Thymus (tissue), 11 donors: Measurements from ENCODE around the gene TARDBP. TPM values are rescaled to one million over a fixed set of nuclear protein-coding genes. Genes with fewer than 3 reads are reported as not detected.

Experiments used
- DNase-seq, 9 donors: peaks; one replicate each; pipeline ENCODE4 v3.0.0-alpha.2; 2013; ENCODE audit warnings: low spot score in 9 of 9, low read depth in 6 of 9, missing footprints in 1 of 9
- H3K27ac ChIP-seq, 2 donors: one replicate each; pipeline ENCODE4 v1.5.1; 2013; ENCODE audit warnings: control low read depth in 1 of 2, low read depth in 1 of 2, low read length in 1 of 2, mild to moderate bottlenecking in 1 of 2, moderate library complexity in 1 of 2
- H3K27me3 ChIP-seq, 2 donors: one replicate each; pipeline ENCODE4 v1.5.1; 2013; ENCODE audit warnings: low read length in 1 of 2; ENCODE audit not compliant: control insufficient read depth in 2 of 2, insufficient read depth in 1 of 2
- H3K36me3 ChIP-seq, 2 donors: one replicate each; pipeline ENCODE4 v1.5.1; 2013; ENCODE audit warnings: low read length in 1 of 2, mild to moderate bottlenecking in 1 of 2, moderate library complexity in 1 of 2; ENCODE audit not compliant: control insufficient read depth in 2 of 2, insufficient read depth in 2 of 2
- H3K4me1 ChIP-seq, 2 donors: one replicate each; pipeline ENCODE4 v1.5.1; 2013; ENCODE audit warnings: low read length in 2 of 2; ENCODE audit not compliant: control insufficient read depth in 2 of 2, insufficient read depth in 2 of 2
- H3K4me3 ChIP-seq, 2 donors: one replicate each; pipeline ENCODE4 v1.5.1; 2013; ENCODE audit warnings: low read length in 2 of 2, control low read depth in 1 of 2, mild to moderate bottlenecking in 1 of 2
- H3K9me3 ChIP-seq, 2 donors: one replicate each; pipeline ENCODE4 v1.5.1; 2013; ENCODE audit warnings: low read length in 1 of 2, mild to moderate bottlenecking in 1 of 2; ENCODE audit not compliant: control insufficient read depth in 2 of 2, insufficient read depth in 1 of 2
- WGBS: extraction: QIAGEN DNeasy Blood & Tissue Kit; methylation state at CpG from one replicate; pipeline ENCODE4 v1.1.7; 2013; 5-methylcytosine and 5-hydroxymethylcytosine counted together
- polyA plus RNA-seq: library from polyadenylated mRNA; stranded (reverse); fragments of 200-250 nt; gene quantifications from one replicate; pipeline ENCODE4 v1.2.3, GENCODE V29; 2013
- total RNA-seq: library from RNA; stranded (reverse); fragments of 120-200 nt; gene quantifications from one replicate; pipeline ENCODE4 v1.2.4, GENCODE V29; 2013
- donor health status: healthy.

The TARDBP gene
- total and polyA plus RNA-seq, 2 donors, result 32.5 to 155 TPM

DNA sequence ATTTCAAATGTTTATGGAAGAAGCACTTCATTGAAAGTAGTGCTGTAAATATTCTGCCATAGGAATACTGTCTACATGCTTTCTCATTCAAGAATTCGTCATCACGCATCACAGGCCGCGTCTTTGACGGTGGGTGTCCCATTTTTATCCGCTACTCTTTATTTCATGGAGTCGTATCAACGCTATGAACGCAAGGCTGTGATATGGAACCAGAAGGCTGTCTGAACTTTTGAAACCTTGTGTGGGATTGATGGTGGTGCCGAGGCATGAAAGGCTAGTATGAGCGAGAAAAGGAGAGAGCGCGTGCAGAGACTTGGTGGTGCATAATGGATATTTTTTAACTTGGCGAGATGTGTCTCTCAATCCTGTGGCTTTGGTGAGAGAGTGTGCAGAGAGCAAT is 10.7 kb downstream of the TARDBP start:
- Histone ChIP-seq H3K36me3 (peaks cover 54 to 82% of the 10 kb centered on the region in 2 donors), H3K27ac (no peak overlapping the region), H3K9me3 (no peaks in the 10 kb centered on the region), H3K4me1 (no peaks in the 10 kb centered on the region), H3K27me3 (no peaks in the 10 kb centered on the region), H3K4me3 (no peak overlapping the region)
- 97% methylated on average over 14 of the region's 14 CpGs for WGBS
- DNase-seq, result no peak

DNA sequence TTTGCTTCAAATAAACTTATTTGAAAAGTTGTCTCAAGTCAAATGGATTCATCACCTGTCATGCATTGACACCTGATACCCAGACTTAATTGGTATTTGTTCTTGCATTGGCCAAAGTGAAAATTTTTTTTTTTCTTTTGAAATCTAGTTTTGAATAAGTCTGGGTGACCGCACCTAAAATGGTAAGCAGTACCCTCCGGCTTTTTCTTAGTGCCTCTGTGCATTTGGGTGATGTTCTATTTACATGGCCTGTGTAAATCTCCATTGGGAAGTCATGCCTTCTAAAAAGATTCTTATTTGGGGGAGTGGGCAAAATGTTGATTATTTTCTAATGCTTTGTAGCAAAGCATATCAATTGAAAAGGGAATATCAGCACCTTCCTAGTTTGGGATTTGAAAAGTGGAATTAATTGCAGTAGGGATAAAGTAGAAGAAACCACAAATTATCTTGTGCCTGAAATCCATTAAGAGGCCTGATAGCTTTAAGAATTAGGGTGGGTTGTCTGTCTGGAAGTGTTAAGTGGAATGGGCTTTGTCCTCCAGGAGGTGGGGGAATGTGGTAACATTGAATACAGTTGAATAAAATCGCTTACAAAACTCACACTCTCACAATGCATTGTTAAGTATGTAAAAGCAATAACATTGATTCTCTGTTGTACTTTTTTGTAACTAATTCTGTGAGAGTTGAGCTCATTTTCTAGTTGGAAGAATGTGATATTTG is 11.9 kb downstream of the TARDBP start:
- Histone ChIP-seq H3K36me3 (peaks cover 47 to 71% of the 10 kb centered on the region in 2 donors), H3K4me1 (no peaks in the 10 kb centered on the region), H3K27ac (no peak overlapping the region), H3K27me3 (no peaks in the 10 kb centered on the region), H3K4me3 (no peak overlapping the region), H3K9me3 (no peaks in the 10 kb centered on the region)
- WGBS, result 94% methylated on average over 3 of the region's 3 CpGs
- no peak for DNase-seq

DNA sequence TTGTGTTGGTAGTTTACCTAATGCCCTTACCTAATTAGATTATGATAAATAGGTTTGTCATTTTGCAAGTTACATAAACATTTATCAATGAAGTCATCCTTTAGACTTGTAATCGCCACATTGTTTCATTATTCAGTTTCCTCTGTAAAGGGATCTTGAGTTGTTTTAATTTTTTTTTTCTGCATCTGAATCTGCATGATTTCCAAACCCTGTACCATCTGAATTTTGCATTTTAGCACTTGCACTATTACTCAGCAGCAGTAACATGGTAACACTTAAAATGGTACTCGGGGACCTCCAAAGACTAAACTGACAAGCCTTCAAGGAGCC is 12.4 kb downstream of the TARDBP start:
- Histone ChIP-seq H3K27ac (no peak overlapping the region), H3K27me3 (no peaks in the 10 kb centered on the region), H3K4me3 (no peak overlapping the region), H3K36me3 (peaks cover 41 to 68% of the 10 kb centered on the region in 2 donors), H3K4me1 (no peaks in the 10 kb centered on the region), H3K9me3 (no peaks in the 10 kb centered on the region)
- 96% methylated on average over 2 of the region's 2 CpGs for WGBS
- no peak for DNase-seq

DNA sequence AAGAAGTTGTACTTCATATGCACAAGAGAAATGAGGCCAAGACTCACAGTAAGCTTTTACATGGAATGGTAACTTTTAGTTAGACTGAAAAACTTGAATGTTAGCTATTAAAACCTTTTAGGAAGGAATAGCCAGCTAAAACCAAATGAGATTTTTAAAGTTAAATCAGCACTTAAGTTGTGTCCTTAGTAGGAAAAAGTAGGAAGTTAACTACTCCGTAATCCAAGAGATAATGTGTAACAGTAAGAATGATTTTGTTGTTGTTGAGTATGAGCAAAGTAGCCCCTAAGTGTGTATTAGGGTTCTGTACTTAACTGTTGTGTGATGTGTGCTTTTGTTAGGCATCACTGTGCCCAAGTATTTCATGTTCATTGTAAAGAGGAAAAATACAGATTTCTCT is 13.2 kb downstream of the TARDBP start:
- H3K4me1 ChIP-seq, result no peaks in the 10 kb centered on the region
- peaks cover 35 to 65% of the 10 kb centered on the region in 2 donors for H3K36me3 ChIP-seq
- no peak for DNase-seq
- no peak overlapping the region for H3K4me3 ChIP-seq
- no peaks in the 10 kb centered on the region for H3K9me3 ChIP-seq
- 98% methylated on average over 1 of the region's 1 CpG for WGBS
- no peak overlapping the region for H3K27ac ChIP-seq
- no peaks in the 10 kb centered on the region for H3K27me3 ChIP-seq

DNA sequence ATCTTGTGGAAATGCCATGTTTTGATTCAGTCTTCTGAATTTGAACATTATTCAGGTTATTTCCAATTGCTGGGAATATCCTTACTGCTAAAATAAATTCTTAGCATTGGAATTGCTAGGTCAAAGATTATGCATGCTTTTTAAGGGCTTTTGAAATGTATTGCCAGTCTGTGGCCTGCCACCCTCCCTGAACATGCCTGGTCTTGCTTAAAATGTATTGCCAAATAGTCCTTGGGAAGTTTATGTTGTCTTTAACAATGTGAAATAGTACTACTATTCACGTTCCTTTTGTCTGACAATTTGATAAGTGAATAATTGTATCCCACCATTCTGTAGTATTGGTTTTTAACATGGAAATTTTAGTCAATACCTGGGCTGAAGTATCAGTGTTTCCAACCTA is 13.6 kb downstream of the TARDBP start:
- no peak for DNase-seq
- Histone ChIP-seq H3K4me3 (no peak overlapping the region), H3K36me3 (peaks cover 36 to 62% of the 10 kb centered on the region in 2 donors), H3K4me1 (no peaks in the 10 kb centered on the region), H3K27me3 (no peaks in the 10 kb centered on the region), H3K27ac (no peak overlapping the region), H3K9me3 (no peaks in the 10 kb centered on the region)
- WGBS, result 95% methylated on average over 1 of the region's 1 CpG

DNA sequence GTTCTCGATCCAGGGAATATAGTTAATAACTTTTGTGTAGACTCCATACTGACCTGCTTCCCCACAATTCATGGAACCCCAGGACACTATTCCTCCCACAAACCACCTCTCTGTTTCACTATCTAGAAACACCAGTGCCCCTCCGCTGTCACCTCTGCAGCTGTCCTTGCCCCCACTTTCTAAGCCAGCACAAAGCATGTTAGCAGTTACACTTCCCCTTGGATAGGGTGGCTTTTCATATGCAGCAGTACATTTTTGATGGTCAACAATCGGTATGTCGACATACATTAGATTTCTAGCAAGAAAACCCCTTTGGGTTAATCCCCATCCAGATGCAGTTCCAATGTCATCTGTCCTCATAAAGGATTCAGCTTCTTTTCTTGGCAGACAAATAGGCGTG is 14.4 kb downstream of the TARDBP start:
- no peak overlapping the region for H3K27ac ChIP-seq
- no peaks in the 10 kb centered on the region for H3K27me3 ChIP-seq
- 98% methylated on average over 5 of the region's 5 CpGs for WGBS
- H3K4me1 ChIP-seq, result no peaks in the 10 kb centered on the region
- no peak for DNase-seq
- no peak overlapping the region for H3K4me3 ChIP-seq
- H3K9me3 ChIP-seq, result no peaks in the 10 kb centered on the region
- H3K36me3 ChIP-seq, result peaks cover 29 to 53% of the 10 kb centered on the region in 2 donors

DNA sequence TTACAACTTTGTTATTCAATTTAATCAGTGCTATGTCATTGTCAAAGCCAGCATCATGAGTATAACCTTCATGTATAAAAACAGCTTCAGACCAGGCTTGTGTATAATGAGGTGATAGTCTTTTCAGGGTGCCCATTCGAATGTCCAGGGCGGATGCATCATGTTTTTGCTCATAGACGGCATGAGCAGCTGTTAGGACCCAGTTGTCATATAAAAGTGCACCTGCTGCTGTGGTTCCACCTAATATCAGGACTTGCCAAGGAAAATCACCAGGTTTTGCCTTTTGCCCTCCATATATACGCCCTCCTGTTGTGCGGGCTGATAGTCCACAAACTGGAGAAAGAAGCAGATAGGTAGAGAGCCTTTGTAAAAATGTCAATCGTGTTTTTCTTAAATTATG is 14.9 kb downstream of the TARDBP start:
- no peak for DNase-seq
- WGBS, result 81% methylated on average over 6 of the region's 6 CpGs
- H3K36me3 ChIP-seq, result peaks cover 25 to 49% of the 10 kb centered on the region in 2 donors
- no peaks in the 10 kb centered on the region for H3K27me3 ChIP-seq
- H3K4me1 ChIP-seq, result no peaks in the 10 kb centered on the region
- H3K27ac ChIP-seq, result no peak overlapping the region
- no peaks in the 10 kb centered on the region for H3K9me3 ChIP-seq
- no peak overlapping the region for H3K4me3 ChIP-seq

DNA sequence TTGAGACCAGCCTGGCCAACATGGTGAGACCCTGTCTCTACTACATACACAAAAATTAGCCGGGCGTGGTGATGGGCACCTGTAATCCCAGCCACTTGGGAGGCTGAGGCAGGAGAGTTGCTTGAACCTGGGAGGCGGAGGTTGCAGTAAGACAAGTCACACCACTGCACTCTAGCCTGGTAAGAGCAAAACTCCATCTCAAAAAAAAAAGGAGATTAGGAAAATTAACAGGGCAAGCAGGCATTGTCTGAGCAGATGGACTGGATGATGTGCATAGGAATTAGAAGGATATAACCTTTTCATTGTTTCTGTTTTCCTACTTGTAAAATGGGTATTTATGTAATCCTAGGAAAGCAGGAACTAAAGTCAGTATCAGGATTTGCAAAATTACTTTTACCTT is 15.6 kb downstream of the TARDBP start:
- Histone ChIP-seq H3K27me3 (no peaks in the 10 kb centered on the region), H3K36me3 (peaks cover 23 to 45% of the 10 kb centered on the region in 2 donors), H3K9me3 (no peaks in the 10 kb centered on the region), H3K27ac (no peak overlapping the region), H3K4me3 (no peak overlapping the region), H3K4me1 (no peaks in the 10 kb centered on the region)
- DNase-seq, result no peak
- WGBS, result 97% methylated on average over 3 of the region's 3 CpGs

DNA sequence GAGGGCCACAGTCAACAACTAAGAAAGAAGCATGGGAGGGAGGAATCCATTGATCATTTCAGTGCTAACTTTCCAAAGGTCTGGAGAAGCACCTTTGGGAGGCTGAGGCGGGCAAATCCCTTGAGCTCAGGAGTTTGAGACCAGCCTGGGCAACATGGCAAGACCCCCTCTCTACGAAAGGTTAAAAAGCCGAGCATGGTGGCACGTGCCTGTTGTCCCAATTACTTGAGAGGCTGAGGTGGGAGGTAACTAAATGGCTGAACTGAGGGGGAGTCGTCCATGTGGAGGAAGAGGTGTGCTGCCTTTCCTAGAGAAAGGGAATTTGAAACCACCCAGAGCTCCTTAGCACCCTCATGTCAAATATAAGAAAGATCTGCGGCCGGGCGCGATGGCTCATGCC is 18.4 kb downstream of the TARDBP start:
- DNase-seq, result no peak
- Histone ChIP-seq H3K4me1 (no peaks in the 10 kb centered on the region), H3K9me3 (no peaks in the 10 kb centered on the region), H3K4me3 (no peak overlapping the region), H3K36me3 (peaks cover 15 to 25% of the 10 kb centered on the region in 2 donors), H3K27me3 (no peaks in the 10 kb centered on the region), H3K27ac (no peak overlapping the region)
- WGBS, result 96% methylated on average over 9 of the region's 9 CpGs
